Keratinocyte (primary cell): ENCODE measurements around the gene CLDN19. TPM values are rescaled to one million over a fixed set of nuclear protein-coding genes. Genes with fewer than 3 reads are reported as not detected.

Experiments
- DNase-seq: peaks from one replicate; pipeline ENCODE4 v3.0.0-alpha.2; 2011; ENCODE audit warnings: low read depth, missing footprints, low spot score
- FAIRE-seq: peaks from 2 replicates; lab custom pipeline; 2011; peaks lifted over from hg19 to GRCh38; lab: Jason Lieb, UNC
- H2AFZ ChIP-seq: 2 replicates; pipeline ENCODE4 v1.6.0; 2012; ENCODE audit warnings: low read length, control low read depth, inconsistent platforms; ENCODE audit not compliant: control insufficient read depth
- H3K27ac ChIP-seq: 2 replicates; pipeline ENCODE4 v1.5.1; 2011; ENCODE audit warnings: low read length; ENCODE audit not compliant: control insufficient read depth, insufficient read depth
- H3K27me3 ChIP-seq: 3 replicates; pipeline ENCODE4 v1.6.0; 2011; ENCODE audit warnings: low read length; ENCODE audit not compliant: control insufficient read depth, insufficient read depth; ENCODE audit errors: extremely low read depth
- H3K36me3 ChIP-seq, 2 experiments: 2 replicates in 1 of 2; 3 replicates in 1 of 2; pipeline ENCODE4 v1.5.1; 2011; ENCODE audit warnings: low read length in 2 of 2, mild to moderate bottlenecking in 1 of 2; ENCODE audit not compliant: control insufficient read depth in 2 of 2, insufficient read depth in 2 of 2; ENCODE audit errors: extremely low read depth in 1 of 2
- H3K4me1 ChIP-seq: 3 replicates; pipeline ENCODE4 v1.5.1; 2011; ENCODE audit warnings: low read length; ENCODE audit not compliant: control insufficient read depth, insufficient read depth; ENCODE audit errors: extremely low read depth
- H3K4me2 ChIP-seq: 3 replicates; pipeline ENCODE4 v1.6.0; 2011; ENCODE audit warnings: low read depth, low read length; ENCODE audit not compliant: control insufficient read depth, insufficient read depth; ENCODE audit errors: extremely low read depth
- H3K4me3 ChIP-seq, 3 experiments: fragments of 200-600 bp in 1 of 3; sonication (generic) in 1 of 3; 2 replicates in 2 of 3; 3 replicates in 1 of 3; pipeline ENCODE4 v1.5.1; 2011 to 2016; ENCODE audit warnings: low read length in 3 of 3, mild to moderate bottlenecking in 3 of 3, control low read depth in 2 of 3, inconsistent platforms in 1 of 3, low read depth in 1 of 3, mixed read lengths in 1 of 3, mixed run types in 1 of 3, moderate library complexity in 1 of 3; ENCODE audit not compliant: control insufficient read depth in 2 of 3, insufficient read depth in 2 of 3; ENCODE audit errors: extremely low read depth in 1 of 3
- H3K79me2 ChIP-seq: 2 replicates; pipeline ENCODE4 v1.6.0; 2012; ENCODE audit warnings: low read length; ENCODE audit not compliant: control insufficient read depth, insufficient read depth
- H3K9ac ChIP-seq: 3 replicates; pipeline ENCODE4 v1.6.0; 2011; ENCODE audit warnings: low read length; ENCODE audit not compliant: control insufficient read depth, insufficient read depth; ENCODE audit errors: extremely low read depth
- H3K9me1 ChIP-seq: 3 replicates; pipeline ENCODE4 v1.6.0; 2011; ENCODE audit warnings: low read length; ENCODE audit not compliant: control insufficient read depth, insufficient read depth; ENCODE audit errors: extremely low read depth
- H3K9me3 ChIP-seq: 2 replicates; pipeline ENCODE4 v1.5.1; 2012; ENCODE audit warnings: low read depth, low read length; ENCODE audit not compliant: control insufficient read depth
- H4K20me1 ChIP-seq: 3 replicates; pipeline ENCODE4 v1.6.0; 2011; ENCODE audit warnings: low read length; ENCODE audit not compliant: control insufficient read depth, insufficient read depth; ENCODE audit errors: extremely low read depth
- EZH2 ChIP-seq: IDR thresholded peaks from one replicate; pipeline ENCODE4 v1.6.1; 2012; ENCODE audit warnings: inconsistent platforms, mild to moderate bottlenecking, low read length, moderate library complexity
- dilution Hi-C: fragments of 300-500 bp; cut with MboI; formaldehyde crosslinking; loops from one replicate; pipeline ENCODE4 v1.7.0; 2020; ENCODE audit warnings: low sequenced_read_pairs; ENCODE audit not compliant: extremely low pct_ligation_motif_present
- polyA plus RNA-seq, 5 experiments: library from polyadenylated mRNA; depleted of rRNA in 3 of 5; stranded (reverse) in 3 of 5; stranded (forward) in 1 of 5; unstranded in 1 of 5; fragments of >200 nt; gene quantifications; 1 replicate in 1 of 5; 2 replicates in 3 of 5; 3 replicates in 1 of 5; pipeline versions ENCODE4 v1.2.1 to v1.2.3, GENCODE V29; 2011 to 2012; ENCODE audit warnings: missing spikeins in 2 of 5, low read depth in 1 of 5, low replicate concordance in 1 of 5
- TF ChIP-seq, protein P1 (sequence below), 3 experiments: IDR thresholded peaks in 1 of 3; conservative IDR thresholded peaks in 1 of 3; optimal IDR thresholded peaks in 1 of 3; 2 replicates in 2 of 3; 3 replicates in 1 of 3; pipeline versions ENCODE3 to v1.5.1; 2011; ENCODE audit warnings: low read length in 3 of 3, mild to moderate bottlenecking in 3 of 3, moderate library complexity in 2 of 3, control low read depth in 1 of 3, inconsistent platforms in 1 of 3; ENCODE audit not compliant: insufficient read depth in 2 of 3; ENCODE audit errors: extremely low read depth in 1 of 3

CLDN19 gene
- polyA plus RNA-seq, 1 donor (not counting 4 experiments of a cell fraction or from before 2014, with no cell fraction given), result not detected

- H3K27me3 ChIP-seq, result no peaks in the 10 kb centered on the region
- TF ChIP-seq, protein P1, sequence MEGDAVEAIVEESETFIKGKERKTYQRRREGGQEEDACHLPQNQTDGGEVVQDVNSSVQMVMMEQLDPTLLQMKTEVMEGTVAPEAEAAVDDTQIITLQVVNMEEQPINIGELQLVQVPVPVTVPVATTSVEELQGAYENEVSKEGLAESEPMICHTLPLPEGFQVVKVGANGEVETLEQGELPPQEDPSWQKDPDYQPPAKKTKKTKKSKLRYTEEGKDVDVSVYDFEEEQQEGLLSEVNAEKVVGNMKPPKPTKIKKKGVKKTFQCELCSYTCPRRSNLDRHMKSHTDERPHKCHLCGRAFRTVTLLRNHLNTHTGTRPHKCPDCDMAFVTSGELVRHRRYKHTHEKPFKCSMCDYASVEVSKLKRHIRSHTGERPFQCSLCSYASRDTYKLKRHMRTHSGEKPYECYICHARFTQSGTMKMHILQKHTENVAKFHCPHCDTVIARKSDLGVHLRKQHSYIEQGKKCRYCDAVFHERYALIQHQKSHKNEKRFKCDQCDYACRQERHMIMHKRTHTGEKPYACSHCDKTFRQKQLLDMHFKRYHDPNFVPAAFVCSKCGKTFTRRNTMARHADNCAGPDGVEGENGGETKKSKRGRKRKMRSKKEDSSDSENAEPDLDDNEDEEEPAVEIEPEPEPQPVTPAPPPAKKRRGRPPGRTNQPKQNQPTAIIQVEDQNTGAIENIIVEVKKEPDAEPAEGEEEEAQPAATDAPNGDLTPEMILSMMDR (optimal IDR thresholded peaks at IDR 0.05 in 1 of 3, IDR thresholded peaks at IDR 0.05 in 1 of 3, conservative IDR thresholded peaks at IDR 0.05 in 1 of 3; ENCODE audit: extremely low read depth in 1 of 3, insufficient read depth in 2 of 3, low read length in 3 of 3), result peak in 2 of 3 experiments; percentile 17 to 48
- TF ChIP-seq EZH2, result no peak
- H3K27ac ChIP-seq, result no peak overlapping the region
- peaks cover 29% of the 10 kb centered on the region for H3K4me1 ChIP-seq
- H3K79me2 ChIP-seq, result no peaks in the 10 kb centered on the region
- no peak overlapping the region for H2AFZ ChIP-seq
- no peak overlapping the region for H3K9ac ChIP-seq
- no peaks in the 10 kb centered on the region for H3K36me3 ChIP-seq
- no peak overlapping the region for H3K4me3 ChIP-seq
- no peaks in the 10 kb centered on the region for H4K20me1 ChIP-seq
- H3K4me2 ChIP-seq, result no peak overlapping the region
- H3K9me1 ChIP-seq, result peaks cover 2% of the 10 kb centered on the region
- dilution Hi-C loops, result no loop called here
- DNase-seq, result no peak
- H3K9me3 ChIP-seq, result no peaks in the 10 kb centered on the region
- FAIRE-seq, result peak; percentile 44
These were observed 2.8 kb downstream of the CLDN19 start for GRCh38 chr1:42737257-42737656.

DNA sequence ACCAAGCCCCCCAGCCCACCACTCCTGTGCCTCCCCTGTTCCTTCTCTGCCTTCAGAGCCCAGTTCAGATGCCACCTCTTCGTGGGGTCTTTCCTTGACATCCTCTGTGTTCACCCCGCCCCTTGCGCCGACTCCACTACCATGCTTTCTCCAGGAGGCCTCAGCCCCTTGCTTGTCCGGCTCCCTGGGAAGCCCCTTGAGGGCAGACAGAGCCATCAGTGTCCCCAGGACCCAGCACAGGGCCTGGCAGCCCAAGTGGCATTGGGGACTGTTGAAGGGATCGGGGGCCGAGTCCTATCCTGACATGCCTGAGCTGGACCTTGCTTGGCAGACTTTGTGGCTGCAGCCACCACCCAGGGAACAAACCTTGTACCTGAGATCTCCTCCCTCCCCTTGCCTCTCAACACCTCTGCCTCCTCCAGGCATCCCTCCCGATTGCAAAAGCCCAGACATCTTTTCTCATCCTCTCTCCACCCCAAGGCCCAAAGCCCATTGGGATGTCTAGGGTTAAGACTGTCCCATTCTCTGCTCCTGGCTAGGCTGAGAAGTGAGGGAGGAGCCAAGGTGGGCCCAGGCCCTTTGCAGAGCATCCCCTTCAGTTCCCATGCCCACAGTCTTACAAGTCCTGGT is 3.4 kb downstream of the CLDN19 start:
- Histone ChIP-seq H3K27me3 (no peaks in the 10 kb centered on the region), H4K20me1 (no peaks in the 10 kb centered on the region), H3K79me2 (no peaks in the 10 kb centered on the region), H3K9ac (no peak overlapping the region), H3K27ac (no peak overlapping the region), H3K4me1 (peaks cover 25% of the 10 kb centered on the region), H3K36me3 (no peaks in the 10 kb centered on the region), H3K4me2 (peak overlapping the region; percentile 25), H3K9me3 (no peaks in the 10 kb centered on the region), H3K9me1 (no peaks in the 10 kb centered on the region), H3K4me3 (no peak overlapping the region), H2AFZ (peak overlapping the region; percentile 41)
- no peak for DNase-seq
- dilution Hi-C loops, result no loop called here
- TF ChIP-seq EZH2, result no peak
- TF ChIP-seq, protein P1 (optimal IDR thresholded peaks at IDR 0.05 in 1 of 3, IDR thresholded peaks at IDR 0.05 in 1 of 3, conservative IDR thresholded peaks at IDR 0.05 in 1 of 3; ENCODE audit: extremely low read depth in 1 of 3, insufficient read depth in 2 of 3, low read length in 3 of 3), result no peak
- peak; percentile 55 for FAIRE-seq
